Fibroblast of pulmonary artery (primary cell): ENCODE measurements around the gene LDLRAD4.

Experiments
- DNase-seq: peaks from one replicate; pipeline ENCODE4 v3.0.0-alpha.2; 2010; ENCODE audit warnings: low read depth
- H3K4me3 ChIP-seq: replicated peaks from 2 replicates; pipeline ENCODE4 v1.5.1; 2011; ENCODE audit warnings: low read depth, mild to moderate bottlenecking, control low read depth, low read length, moderate library complexity
- CTCF ChIP-seq: IDR thresholded peaks from 2 replicates; pipeline ENCODE4 v1.5.1; 2011; ENCODE audit warnings: mild to moderate bottlenecking, control low read depth, low read length, inconsistent platforms; ENCODE audit errors: missing control alignments

Gene LDLRAD4

GRCh38 chr18:13381331-13381730 lies 162.8 kb downstream of the LDLRAD4 start:
- no peak overlapping the region for H3K4me3 ChIP-seq
- TF ChIP-seq CTCF: no peak
- no peak for DNase-seq

- DNase-seq: peak; percentile 68
- no peak for TF ChIP-seq CTCF
- H3K4me3 ChIP-seq: peak overlapping the region; percentile 3
Observed at GRCh38 chr18:13381944-13382365, 163.4 kb downstream of the LDLRAD4 start.

- no peak for TF ChIP-seq CTCF
- peak overlapping the region; percentile 3 for H3K4me3 ChIP-seq
- peak; percentile 76 for DNase-seq
Observed at GRCh38 chr18:13382366-13382953, 163.9 kb downstream of the LDLRAD4 start.

GRCh38 chr18:13382954-13383827 lies 164.6 kb downstream of the LDLRAD4 start:
- no peak for TF ChIP-seq CTCF
- DNase-seq: no peak
- H3K4me3 ChIP-seq: no peak overlapping the region

DNA sequence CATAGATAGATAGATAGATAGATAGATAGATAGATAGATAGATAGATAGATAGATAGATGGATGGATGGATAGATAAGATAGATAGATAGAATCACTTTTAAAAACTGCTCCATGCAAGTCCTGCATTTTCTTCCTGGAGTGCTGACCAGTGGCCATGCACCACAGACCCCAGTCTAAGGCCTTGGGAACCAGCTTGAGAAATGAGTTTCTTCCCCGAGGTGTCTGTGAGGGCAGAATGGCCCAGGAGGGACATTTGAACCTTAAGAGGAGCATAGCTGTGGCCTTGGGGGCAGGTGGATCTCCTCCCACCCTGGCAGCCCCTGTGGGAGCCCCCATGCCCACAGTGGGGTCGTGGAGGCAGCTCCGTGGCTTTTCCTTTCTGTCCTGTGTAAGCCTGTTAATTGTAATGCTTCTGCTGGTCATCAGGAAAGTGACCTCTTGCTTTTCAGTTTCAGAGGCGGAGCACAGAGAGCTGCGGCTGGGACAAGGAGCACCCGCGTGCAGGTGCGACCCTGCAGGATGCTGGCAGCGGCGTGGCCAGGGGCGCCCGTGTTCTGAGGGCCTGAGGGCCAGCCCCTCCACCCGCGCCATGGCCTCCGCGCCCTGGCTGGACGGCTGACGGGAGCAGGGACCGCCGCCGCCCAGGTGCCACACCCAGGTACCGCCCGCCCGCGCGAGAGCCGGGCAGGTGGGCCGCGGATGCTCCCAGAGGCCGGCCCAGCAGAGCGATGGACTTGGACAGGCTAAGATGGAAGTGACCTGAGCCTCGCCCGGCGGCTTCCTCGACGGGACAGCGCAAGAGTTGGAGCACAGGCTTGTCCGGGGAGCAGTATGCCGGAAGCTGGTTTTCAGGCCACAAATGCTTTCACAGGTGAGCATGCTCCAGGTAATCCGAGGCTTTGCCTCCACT lies 168.6 kb downstream of the LDLRAD4 start:
- DNase-seq: no peak
- no peak for TF ChIP-seq CTCF
- H3K4me3 ChIP-seq: no peak overlapping the region

- TF ChIP-seq CTCF: no peak
- DNase-seq: no peak
- no peak overlapping the region for H3K4me3 ChIP-seq
Observed at GRCh38 chr18:13387855-13388548, 169.4 kb downstream of the LDLRAD4 start.
